ENCODE data around the gene ARID1B. TPM values are rescaled to one million over a fixed set of nuclear protein-coding genes. Genes with fewer than 3 reads are reported as not detected.

The ARID1B gene
- total and polyA plus RNA-seq, 2 of the 13 experiments (the other 11 are each of a cell fraction or from before 2014, with no cell fraction given), result 20.1 to 32.6 TPM

DNA sequence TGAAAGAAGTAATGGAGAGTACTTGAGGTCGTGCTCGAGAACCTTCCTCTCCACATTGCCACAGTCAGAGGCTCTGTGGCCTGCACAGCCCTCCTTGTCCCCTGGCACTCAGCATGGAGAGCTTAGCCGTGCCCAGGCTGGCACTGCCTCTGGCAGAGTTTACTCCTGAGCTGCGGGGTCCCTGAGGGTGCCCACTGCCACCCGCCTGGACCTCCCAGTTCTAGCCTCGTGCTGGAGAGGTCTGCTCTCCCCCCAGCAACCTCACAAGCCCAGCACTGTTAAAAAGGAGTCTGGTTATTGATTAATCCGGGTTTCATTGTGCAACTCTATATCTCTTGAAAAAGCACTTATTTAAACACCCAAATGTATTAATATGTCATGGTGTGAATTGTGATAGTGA is 319.3 kb downstream of the ARID1B start (continued):
- TF ChIP-seq NR3C1 (CRISPR knock-in tag; IDR thresholded peaks at IDR 0.05) (no peak), ZFP1 (CRISPR knock-in tag; IDR thresholded peaks at IDR 0.05) (no peak), LCORL (IDR thresholded peaks at IDR 0.05) (no peak), LCORL (CRISPR knock-in tag; IDR thresholded peaks at IDR 0.05) (no peak), ZNF501 (CRISPR knock-in tag; IDR thresholded peaks at IDR 0.05) (0 out of 2 replicates have a peak, but pooled peaks have one; percentile 11), KAT8 (CRISPR knock-in tag; IDR thresholded peaks at IDR 0.05) (0 out of 2 replicates have a peak, but pooled peaks have one; percentile 32), ATF2 (CRISPR knock-in tag; IDR thresholded peaks at IDR 0.05) (no peak), ZNF839 (CRISPR knock-in tag; IDR thresholded peaks at IDR 0.05; ENCODE audit: borderline replicate concordance) (no peak), XBP1 (CRISPR knock-in tag; IDR thresholded peaks at IDR 0.05) (0 out of 2 replicates have a peak, but pooled peaks have one; percentile 21), MED1 (CRISPR knock-in tag; IDR thresholded peaks at IDR 0.05) (no peak), CCAR2 (optimal IDR thresholded peaks at IDR 0.05; ENCODE audit: low read depth, low read length) (no peak), MIXL1 (CRISPR knock-in tag; IDR thresholded peaks at IDR 0.05) (0 out of 2 replicates have a peak, but pooled peaks have one; percentile 27), HDAC2 (CRISPR knock-in tag; IDR thresholded peaks at IDR 0.05) (peak; percentile 36; the same call in 1 of the 2 replicates), MXD3 (CRISPR knock-in tag; IDR thresholded peaks at IDR 0.05) (0 out of 2 replicates have a peak, but pooled peaks have one; percentile 31), ZNF558 (CRISPR knock-in tag; IDR thresholded peaks at IDR 0.05; ENCODE audit: borderline replicate concordance) (no peak), KDM1A (CRISPR knock-in tag; IDR thresholded peaks at IDR 0.05) (no peak), REXO4 (CRISPR knock-in tag; IDR thresholded peaks at IDR 0.05; ENCODE audit: borderline replicate concordance) (no peak)
- TF ChIP-seq, protein P1, sequence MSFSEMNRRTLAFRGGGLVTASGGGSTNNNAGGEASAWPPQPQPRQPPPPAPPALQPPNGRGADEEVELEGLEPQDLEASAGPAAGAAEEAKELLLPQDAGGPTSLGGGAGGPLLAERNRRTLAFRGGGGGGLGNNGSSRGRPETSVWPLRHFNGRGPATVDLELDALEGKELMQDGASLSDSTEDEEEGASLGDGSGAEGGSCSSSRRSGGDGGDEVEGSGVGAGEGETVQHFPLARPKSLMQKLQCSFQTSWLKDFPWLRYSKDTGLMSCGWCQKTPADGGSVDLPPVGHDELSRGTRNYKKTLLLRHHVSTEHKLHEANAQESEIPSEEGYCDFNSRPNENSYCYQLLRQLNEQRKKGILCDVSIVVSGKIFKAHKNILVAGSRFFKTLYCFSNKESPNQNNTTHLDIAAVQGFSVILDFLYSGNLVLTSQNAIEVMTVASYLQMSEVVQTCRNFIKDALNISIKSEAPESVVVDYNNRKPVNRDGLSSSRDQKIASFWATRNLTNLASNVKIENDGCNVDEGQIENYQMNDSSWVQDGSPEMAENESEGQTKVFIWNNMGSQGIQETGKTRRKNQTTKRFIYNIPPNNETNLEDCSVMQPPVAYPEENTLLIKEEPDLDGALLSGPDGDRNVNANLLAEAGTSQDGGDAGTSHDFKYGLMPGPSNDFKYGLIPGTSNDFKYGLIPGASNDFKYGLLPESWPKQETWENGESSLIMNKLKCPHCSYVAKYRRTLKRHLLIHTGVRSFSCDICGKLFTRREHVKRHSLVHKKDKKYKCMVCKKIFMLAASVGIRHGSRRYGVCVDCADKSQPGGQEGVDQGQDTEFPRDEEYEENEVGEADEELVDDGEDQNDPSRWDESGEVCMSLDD (CRISPR knock-in tag; IDR thresholded peaks at IDR 0.05; ENCODE audit: borderline replicate concordance), result no peak
- TF ChIP-seq, protein P2, sequence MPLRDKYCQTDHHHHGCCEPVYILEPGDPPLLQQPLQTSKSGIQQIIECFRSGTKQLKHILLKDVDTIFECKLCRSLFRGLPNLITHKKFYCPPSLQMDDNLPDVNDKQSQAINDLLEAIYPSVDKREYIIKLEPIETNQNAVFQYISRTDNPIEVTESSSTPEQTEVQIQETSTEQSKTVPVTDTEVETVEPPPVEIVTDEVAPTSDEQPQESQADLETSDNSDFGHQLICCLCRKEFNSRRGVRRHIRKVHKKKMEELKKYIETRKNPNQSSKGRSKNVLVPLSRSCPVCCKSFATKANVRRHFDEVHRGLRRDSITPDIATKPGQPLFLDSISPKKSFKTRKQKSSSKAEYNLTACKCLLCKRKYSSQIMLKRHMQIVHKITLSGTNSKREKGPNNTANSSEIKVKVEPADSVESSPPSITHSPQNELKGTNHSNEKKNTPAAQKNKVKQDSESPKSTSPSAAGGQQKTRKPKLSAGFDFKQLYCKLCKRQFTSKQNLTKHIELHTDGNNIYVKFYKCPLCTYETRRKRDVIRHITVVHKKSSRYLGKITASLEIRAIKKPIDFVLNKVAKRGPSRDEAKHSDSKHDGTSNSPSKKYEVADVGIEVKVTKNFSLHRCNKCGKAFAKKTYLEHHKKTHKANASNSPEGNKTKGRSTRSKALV (CRISPR knock-in tag; IDR thresholded peaks at IDR 0.05), result no peak
- TF ChIP-seq, protein P3, sequence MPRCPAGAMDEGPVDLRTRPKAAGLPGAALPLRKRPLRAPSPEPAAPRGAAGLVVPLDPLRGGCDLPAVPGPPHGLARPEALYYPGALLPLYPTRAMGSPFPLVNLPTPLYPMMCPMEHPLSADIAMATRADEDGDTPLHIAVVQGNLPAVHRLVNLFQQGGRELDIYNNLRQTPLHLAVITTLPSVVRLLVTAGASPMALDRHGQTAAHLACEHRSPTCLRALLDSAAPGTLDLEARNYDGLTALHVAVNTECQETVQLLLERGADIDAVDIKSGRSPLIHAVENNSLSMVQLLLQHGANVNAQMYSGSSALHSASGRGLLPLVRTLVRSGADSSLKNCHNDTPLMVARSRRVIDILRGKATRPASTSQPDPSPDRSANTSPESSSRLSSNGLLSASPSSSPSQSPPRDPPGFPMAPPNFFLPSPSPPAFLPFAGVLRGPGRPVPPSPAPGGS (CRISPR knock-in tag; IDR thresholded peaks at IDR 0.05), result no peak
